Neural cell (in vitro differentiated cells): ENCODE measurements around the gene CA14. TPM values are rescaled to one million over a fixed set of nuclear protein-coding genes. Genes with fewer than 3 reads are reported as not detected.

Source experiments
- H2AFZ ChIP-seq: fragments of 200-600, 300-800 bp; sonication (generic), shearing (Covaris generic); 2 replicates; pipeline ENCODE4 v1.6.0; 2014; ENCODE audit warnings: low read depth, mild to moderate bottlenecking, antibody characterized with exemption, low read length, moderate library complexity
- H3F3A ChIP-seq: fragments of 200-600 bp; shearing (Covaris generic); 2 replicates; pipeline ENCODE4 v1.6.1; 2016; ENCODE audit warnings: mild to moderate bottlenecking, moderate library complexity, mixed read lengths, antibody characterized with exemption, low read length; ENCODE audit not compliant: insufficient read depth, poor library complexity, severe bottlenecking
- H3K27ac ChIP-seq: fragments of 200-600, 300-800 bp; sonication (generic), shearing (Covaris generic); 2 replicates; pipeline ENCODE4 v1.5.1; 2014; ENCODE audit warnings: mild to moderate bottlenecking, low read length, moderate library complexity
- H3K27me3 ChIP-seq: fragments of 300-800, 200-600 bp; sonication (generic), shearing (Covaris generic); 2 replicates; pipeline ENCODE4 v1.6.0; 2014; ENCODE audit warnings: mild to moderate bottlenecking, low read depth, low read length, moderate library complexity; ENCODE audit not compliant: insufficient read depth
- H3K36me3 ChIP-seq: fragments of 300-800, 200-600 bp; sonication (generic), shearing (Covaris generic); 2 replicates; pipeline ENCODE4 v1.5.1; 2014; ENCODE audit warnings: mild to moderate bottlenecking, antibody characterized with exemption, low read length, moderate library complexity; ENCODE audit not compliant: insufficient read depth
- H3K4me2 ChIP-seq: fragments of 300-800, 200-600 bp; sonication (generic), shearing (Covaris generic); 2 replicates; pipeline ENCODE4 v1.6.0; 2014; ENCODE audit warnings: mild to moderate bottlenecking, low read length
- H3K4me3 ChIP-seq: fragments of 300-800, 200-600 bp; sonication (generic), shearing (Covaris generic); 2 replicates; pipeline ENCODE4 v1.5.1; 2014; ENCODE audit warnings: mild to moderate bottlenecking, low read length, moderate library complexity
- H3K79me2 ChIP-seq: fragments of 200-600 bp; shearing (Covaris generic); replicated peaks from 2 replicates; pipeline ENCODE4 v1.6.0; 2014; ENCODE audit warnings: mild to moderate bottlenecking, low read length, moderate library complexity; ENCODE audit not compliant: insufficient read depth
- H3K9ac ChIP-seq: fragments of 300-800, 200-600 bp; sonication (generic), shearing (Covaris generic); 2 replicates; pipeline ENCODE4 v1.6.1; 2016; ENCODE audit warnings: mild to moderate bottlenecking, low read length, mixed read lengths
- H3K9me2 ChIP-seq: fragments of 200-600 bp; shearing (Covaris generic); 2 replicates; pipeline ENCODE4 v1.6.1; 2016; ENCODE audit warnings: mild to moderate bottlenecking, low read length, mixed read lengths; ENCODE audit not compliant: insufficient read depth
- H3K9me3 ChIP-seq: fragments of 200-600, 300-800 bp; sonication (generic), shearing (Covaris generic); 2 replicates; pipeline ENCODE4 v1.6.1; 2016; ENCODE audit warnings: mild to moderate bottlenecking, mixed run types, low read length, moderate library complexity, mixed read lengths
- H4K20me1 ChIP-seq: fragments of 200-600 bp; shearing (Covaris generic); 2 replicates; pipeline ENCODE4 v1.6.1; 2016; ENCODE audit warnings: mild to moderate bottlenecking, mixed run types; ENCODE audit not compliant: insufficient read depth
- CTCF ChIP-seq: fragments of 450-650 bp; IDR thresholded peaks from 2 replicates; pipeline ENCODE4 v1.5.1; 2014; ENCODE audit warnings: antibody characterized with exemption, mild to moderate bottlenecking, moderate library complexity; ENCODE audit not compliant: poor library complexity, severe bottlenecking
- EP300 ChIP-seq: fragments of 450-650 bp; conservative IDR thresholded peaks from 2 replicates; pipeline ENCODE4 v1.6.1; 2014; ENCODE audit warnings: antibody characterized with exemption, mild to moderate bottlenecking, moderate library complexity; ENCODE audit not compliant: poor library complexity, severe bottlenecking
- EZH2 ChIP-seq: fragments of 200-600, 300-800 bp; shearing (Covaris generic), sonication (generic); IDR thresholded peaks from 2 replicates; pipeline ENCODE4 v1.6.1; 2014; ENCODE audit warnings: antibody characterized with exemption, low read length, borderline replicate concordance, mild to moderate bottlenecking; ENCODE audit not compliant: insufficient read depth, poor library complexity, severe bottlenecking
- MXI1 ChIP-seq: fragments of 450-650 bp; conservative IDR thresholded peaks from 2 replicates; pipeline ENCODE4 v1.6.1; 2014; ENCODE audit warnings: antibody characterized with exemption, mild to moderate bottlenecking; ENCODE audit not compliant: poor library complexity, severe bottlenecking
- POLR2AphosphoS5 ChIP-seq: IDR thresholded peaks from 2 replicates; pipeline ENCODE4 v1.6.1; 2012
- RAD21 ChIP-seq: fragments of 450-650 bp; conservative IDR thresholded peaks from 2 replicates; pipeline ENCODE4 v1.6.1; 2014; ENCODE audit warnings: antibody characterized with exemption, mild to moderate bottlenecking, moderate library complexity
- REST ChIP-seq: IDR thresholded peaks from 2 replicates; pipeline ENCODE4 v1.6.1; 2012; ENCODE audit warnings: borderline replicate concordance
- SMC3 ChIP-seq: fragments of 450-650 bp; conservative IDR thresholded peaks from 2 replicates; pipeline ENCODE4 v1.6.1; 2014; ENCODE audit warnings: antibody characterized with exemption, mild to moderate bottlenecking, moderate library complexity; ENCODE audit not compliant: poor library complexity
- TAF1 ChIP-seq: IDR thresholded peaks from 2 replicates; pipeline ENCODE4 v1.6.1; 2012; ENCODE audit warnings: low read depth
- polyA plus RNA-seq: library from polyadenylated mRNA; depleted of rRNA; stranded (reverse); fragments of >200 nt; gene quantifications from 2 replicates; pipeline ENCODE4 v1.2.3, GENCODE V29; 2014

The CA14 gene
- polyA plus RNA-seq, 1 donor from 2014 or later = 1.1 TPM

- Histone ChIP-seq H4K20me1 (no peaks in the 10 kb centered on the region), H2AFZ (no peak overlapping the region), H3F3A (no peaks in the 10 kb centered on the region), H3K79me2 (no peaks in the 10 kb centered on the region), H3K4me3 (no peak overlapping the region), H3K27ac (no peak overlapping the region), H3K4me2 (no peak overlapping the region), H3K9me2 (no peaks in the 10 kb centered on the region), H3K9ac (no peak overlapping the region), H3K27me3 (no peaks in the 10 kb centered on the region), H3K9me3 (no peaks in the 10 kb centered on the region), H3K36me3 (no peaks in the 10 kb centered on the region)
- TF ChIP-seq REST = no peak
- TF ChIP-seq CTCF = no peak
- TF ChIP-seq EZH2 = no peak
- no peak for TF ChIP-seq MXI1
- no peak for TF ChIP-seq RAD21
- TF ChIP-seq POLR2AphosphoS5 = no peak
- TF ChIP-seq EP300 = no peak
- no peak for TF ChIP-seq SMC3
- no peak for TF ChIP-seq TAF1
Measured at GRCh38 chr1:150261367-150261766, 3.8 kb downstream of the CA14 start.

GRCh38 chr1:150262388-150263320, 5.1 kb downstream of the CA14 start:
- Histone ChIP-seq H4K20me1 (no peaks in the 10 kb centered on the region), H3K27ac (no peak overlapping the region), H3K4me2 (no peak overlapping the region), H3K9me3 (no peaks in the 10 kb centered on the region), H2AFZ (no peak overlapping the region), H3K27me3 (no peaks in the 10 kb centered on the region), H3K9me2 (no peaks in the 10 kb centered on the region), H3K4me3 (no peak overlapping the region), H3K79me2 (peaks cover 7% of the 10 kb centered on the region), H3K36me3 (no peaks in the 10 kb centered on the region), H3F3A (no peaks in the 10 kb centered on the region), H3K9ac (no peak overlapping the region)
- no peak for TF ChIP-seq MXI1
- no peak for TF ChIP-seq TAF1
- TF ChIP-seq EZH2 = no peak
- no peak for TF ChIP-seq REST
- no peak for TF ChIP-seq POLR2AphosphoS5
- TF ChIP-seq RAD21 = no peak
- no peak for TF ChIP-seq EP300
- no peak for TF ChIP-seq CTCF
- TF ChIP-seq SMC3 = no peak
